NCI-H1092 treated with DMSO at 0.1 percent for 48 hours (cell line): Measurements from ENCODE around the gene MLF2.
A peak's percentile ranks its signal among the peaks of the same experiment; 100 is the strongest.
"Not testable (repeated sequence)": the region's sequence is repeated elsewhere in the genome, so short reads cannot be mapped to it uniquely, and the experiment has no call there.

Experiments
- DNase-seq: peaks from one replicate; lab custom pipeline; 2025; lab: John Stamatoyannopoulos, UW

Gene MLF2

GRCh38 chr12:6734506-6735387 lies 18.2 kb downstream of the MLF2 start:
- DNase-seq = no peak

DNA sequence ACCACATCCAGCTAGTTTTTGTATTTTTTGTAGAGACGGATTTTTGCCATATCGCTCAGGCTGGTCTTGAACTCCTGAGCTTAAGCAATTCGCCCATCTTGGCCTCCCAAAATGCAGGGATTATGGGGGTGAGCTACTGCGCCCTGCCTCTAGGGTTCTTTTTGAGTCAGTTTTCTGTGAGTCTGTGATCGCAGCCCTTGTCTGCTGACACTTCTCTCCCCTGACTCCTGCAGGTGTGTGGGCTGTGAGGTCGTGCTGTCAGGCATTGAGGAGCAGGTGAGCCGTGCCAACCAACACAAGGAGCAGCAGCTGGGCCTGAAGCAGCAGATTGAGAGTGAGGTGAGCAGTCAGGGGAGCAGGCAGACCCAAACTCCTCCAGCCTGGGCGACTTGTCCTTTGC lies 22.8 kb downstream of the MLF2 start:
- no peak for DNase-seq

GRCh38 chr12:6729186-6729585 lies 23.8 kb downstream of the MLF2 start:
- DNase-seq = no peak

DNA sequence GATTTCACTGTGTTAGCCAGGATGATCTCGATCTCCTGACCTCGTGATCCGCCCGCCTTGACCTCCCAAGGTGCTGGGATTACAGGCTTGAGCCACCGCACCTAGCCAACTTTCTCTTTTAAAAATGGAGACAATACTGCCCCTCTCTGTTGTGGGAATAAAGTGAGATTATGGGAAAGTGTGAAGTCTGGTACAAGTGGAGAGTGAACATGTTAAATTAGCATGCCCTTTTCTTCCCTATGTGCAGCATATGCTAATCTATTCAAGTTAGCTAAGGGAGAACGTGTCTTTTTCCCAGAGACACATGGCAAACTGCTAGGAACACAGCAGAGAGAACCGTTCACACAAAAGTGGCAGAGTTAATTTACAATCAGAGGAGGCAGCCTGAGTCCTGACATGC lies 27.6 kb downstream of the MLF2 start:
- no peak for DNase-seq

DNA sequence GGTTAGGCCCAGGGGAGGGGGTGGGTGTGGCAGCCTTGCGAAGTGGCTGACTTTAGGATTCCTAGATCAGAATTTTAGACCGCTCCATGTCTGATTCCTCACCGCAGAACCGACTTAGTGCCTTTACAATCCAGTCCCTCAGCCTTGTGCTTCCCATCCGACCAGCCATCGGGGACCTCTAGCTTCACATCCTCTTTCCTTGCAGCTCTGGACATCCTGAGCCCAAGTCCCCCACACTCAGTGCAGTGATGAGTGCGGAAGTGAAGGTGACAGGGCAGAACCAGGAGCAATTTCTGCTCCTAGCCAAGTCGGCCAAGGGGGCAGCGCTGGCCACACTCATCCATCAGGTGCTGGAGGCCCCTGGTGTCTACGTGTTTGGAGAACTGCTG lies 28.5 kb downstream of the MLF2 start:
- DNase-seq = no peak

DNA sequence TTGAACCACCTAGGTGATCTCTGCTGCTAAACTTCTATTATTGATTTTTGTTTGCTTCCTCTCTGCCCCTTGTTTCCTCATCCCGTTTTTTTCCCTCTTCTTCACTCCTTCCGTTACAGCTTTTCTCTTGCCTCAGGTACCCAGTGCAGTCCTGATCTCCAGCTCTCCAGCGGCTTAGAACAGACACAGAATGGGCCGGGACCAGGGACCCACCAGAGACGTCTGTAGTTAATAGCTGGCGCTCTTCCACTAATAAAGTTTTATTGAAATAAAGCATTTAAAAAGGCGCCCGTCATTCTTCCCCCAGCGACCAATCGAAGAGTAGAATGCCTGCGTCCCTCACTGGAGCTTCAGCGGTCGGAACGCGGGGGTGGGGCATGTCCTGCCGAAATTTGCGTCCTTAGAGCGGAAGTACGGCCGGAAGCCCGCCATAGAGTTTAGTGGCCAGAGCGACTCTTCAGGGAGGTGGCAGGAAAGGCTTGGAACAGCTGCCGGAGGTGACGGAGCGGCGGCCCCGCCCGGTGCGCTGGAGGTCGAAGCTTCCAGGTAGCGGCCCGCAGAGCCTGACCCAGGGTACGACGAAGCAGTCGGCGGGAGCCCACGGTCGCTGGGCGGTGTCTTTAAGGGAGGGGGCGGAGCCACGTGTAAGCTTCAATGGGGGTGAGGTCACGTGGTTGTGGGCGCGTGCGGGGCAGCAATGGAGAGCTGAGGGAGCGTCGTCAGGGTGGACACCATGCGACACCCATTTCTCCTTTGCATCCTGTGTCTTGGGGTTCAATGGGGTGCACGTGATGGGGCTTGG lies 29.1 kb downstream of the MLF2 start, which contains the start of gene COPS7A:
TSS of gene COPS7A (plus strand) at position 440 of the 802 bp plus-strand sequence. CDS start 611 bp downstream, outside the sequence.
- DNase-seq = peak; percentile 99

DNA sequence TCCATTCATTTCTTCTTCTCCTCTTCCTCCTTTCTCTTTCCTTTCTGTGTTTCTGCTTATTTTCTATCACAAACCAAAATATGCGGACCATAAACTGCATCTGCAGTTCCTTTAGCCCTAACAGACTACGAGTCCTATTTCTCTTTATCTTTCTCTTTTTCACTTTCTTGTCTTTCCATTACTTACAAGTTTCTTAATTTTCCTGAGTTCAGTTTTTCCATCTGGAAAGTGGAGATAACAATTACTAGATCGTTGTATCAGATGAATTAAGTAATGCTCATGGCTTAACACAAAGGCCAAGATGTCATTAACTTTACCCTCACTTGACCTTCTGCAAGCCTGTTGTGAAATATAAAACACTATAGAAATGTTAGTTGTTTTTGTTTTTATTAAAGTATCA lies 30.1 kb downstream of the MLF2 start:
- no peak for DNase-seq

- no peak for DNase-seq
Measured at GRCh38 chr12:6716874-6717437, 36.0 kb downstream of the MLF2 start.

DNA sequence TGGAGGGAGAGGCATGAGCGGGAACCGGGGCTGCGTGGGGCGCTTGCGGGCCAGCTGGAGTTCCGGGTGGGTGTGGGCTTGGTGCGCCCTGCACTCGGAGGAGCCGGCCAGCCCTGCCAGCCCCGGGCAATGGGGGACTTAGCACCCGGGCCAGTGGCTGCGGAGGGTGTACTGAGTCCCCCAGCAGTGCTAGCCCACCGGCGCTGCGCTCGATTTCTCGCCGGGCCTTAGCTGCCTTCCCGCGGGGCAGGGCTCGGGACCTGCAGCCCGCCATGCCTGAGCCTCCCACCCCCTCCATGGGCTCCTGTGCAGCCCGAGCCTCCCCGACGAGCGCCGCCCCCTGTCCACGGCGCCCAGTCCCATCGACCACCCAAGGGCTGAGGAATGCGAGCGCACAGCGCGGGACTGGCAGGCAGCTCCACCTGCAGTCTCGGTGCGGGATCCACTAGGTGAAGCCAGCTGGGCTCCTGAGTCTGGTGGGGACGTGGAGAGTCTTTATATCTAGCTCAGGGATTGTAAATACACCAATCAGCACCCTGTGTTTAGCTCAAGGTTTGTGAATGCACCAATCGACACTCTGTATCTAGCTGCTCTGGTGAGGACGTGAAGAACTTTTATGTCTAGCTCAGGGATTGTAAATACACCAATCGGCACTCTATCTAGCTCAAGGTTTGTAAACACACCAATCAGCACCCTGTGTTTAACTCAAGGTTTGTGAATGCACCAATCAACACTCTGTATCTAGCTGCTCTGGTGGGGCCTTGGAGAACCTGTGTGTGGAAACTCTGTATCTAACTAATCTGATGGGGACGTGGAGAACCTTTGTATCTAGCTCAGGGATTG lies 36.7 kb downstream of the MLF2 start:
- not testable (repeated sequence) for DNase-seq

- no peak for DNase-seq
Measured at GRCh38 chr12:6708960-6709394, 44.0 kb downstream of the MLF2 start.

DNA sequence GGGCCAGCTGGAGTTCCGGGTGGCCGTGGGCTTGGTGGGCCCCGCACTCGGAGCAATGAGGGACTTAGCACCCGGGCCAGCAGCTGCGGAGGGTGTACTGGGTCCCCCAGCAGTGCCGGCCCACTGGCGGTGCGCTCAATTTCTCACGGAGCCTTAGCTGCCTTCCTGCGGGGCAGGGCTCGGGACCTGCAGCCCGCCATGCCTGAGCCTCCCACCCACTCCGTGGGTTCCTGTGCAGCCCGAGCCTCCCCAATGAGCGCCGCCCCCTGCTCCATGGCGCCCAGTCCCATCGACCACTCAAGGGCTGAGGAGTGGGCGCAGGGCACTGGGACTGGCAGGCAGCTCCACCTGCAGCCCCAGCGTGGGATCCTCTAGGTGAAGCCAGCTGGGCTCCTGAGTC lies 44.6 kb downstream of the MLF2 start:
- DNase-seq = not testable (repeated sequence)

DNA sequence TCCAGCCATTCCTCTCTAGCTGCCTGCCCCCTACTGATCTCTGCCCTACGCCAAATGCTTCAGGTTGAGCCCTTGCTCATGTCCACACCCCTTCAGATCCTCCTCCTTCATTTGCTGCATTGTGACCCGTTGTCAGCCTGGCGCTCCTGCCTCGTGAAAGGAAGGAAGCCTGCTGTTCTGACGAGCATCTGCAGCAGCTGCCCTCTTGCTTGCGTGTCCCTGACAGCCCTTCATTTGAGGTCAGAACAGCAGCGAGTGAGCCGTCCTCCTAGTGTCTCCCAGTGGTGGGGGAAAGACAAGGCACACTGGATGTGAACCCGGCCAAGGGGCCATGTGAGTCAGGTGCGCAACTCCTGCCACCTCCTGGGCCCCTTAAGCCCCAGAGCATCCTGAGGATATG lies 49.3 kb downstream of the MLF2 start:
- no peak for DNase-seq

- no peak for DNase-seq
Measured at GRCh38 chr12:6701078-6701768, 51.7 kb downstream of the MLF2 start.

DNA sequence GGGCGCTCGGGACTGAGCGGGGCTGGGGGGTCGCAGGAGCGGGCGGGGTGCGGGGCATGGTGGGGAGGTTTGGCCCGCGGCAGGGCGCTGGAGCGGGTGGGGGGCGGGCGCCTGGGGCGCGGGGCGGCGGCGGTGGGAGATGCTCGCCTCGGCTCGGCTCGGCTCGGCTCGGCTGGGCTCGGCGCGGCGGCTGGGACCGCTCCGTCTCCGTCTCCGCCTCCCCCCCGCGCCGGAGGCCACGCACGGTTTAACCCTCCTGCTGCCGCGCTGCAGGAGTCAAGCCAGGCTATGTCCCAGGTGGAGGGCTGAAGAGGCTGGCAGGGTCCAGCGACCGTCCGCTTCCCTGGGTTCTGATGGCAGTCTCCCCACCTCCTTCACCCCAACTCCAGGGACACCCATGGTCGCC lies 52.3 kb downstream of the MLF2 start, which contains the start of gene PIANP:
TSS of gene PIANP (minus strand) at position 170 of the 406 bp plus-strand sequence. CDS start 2,754 bp downstream, outside the sequence.
- DNase-seq = no peak

DNA sequence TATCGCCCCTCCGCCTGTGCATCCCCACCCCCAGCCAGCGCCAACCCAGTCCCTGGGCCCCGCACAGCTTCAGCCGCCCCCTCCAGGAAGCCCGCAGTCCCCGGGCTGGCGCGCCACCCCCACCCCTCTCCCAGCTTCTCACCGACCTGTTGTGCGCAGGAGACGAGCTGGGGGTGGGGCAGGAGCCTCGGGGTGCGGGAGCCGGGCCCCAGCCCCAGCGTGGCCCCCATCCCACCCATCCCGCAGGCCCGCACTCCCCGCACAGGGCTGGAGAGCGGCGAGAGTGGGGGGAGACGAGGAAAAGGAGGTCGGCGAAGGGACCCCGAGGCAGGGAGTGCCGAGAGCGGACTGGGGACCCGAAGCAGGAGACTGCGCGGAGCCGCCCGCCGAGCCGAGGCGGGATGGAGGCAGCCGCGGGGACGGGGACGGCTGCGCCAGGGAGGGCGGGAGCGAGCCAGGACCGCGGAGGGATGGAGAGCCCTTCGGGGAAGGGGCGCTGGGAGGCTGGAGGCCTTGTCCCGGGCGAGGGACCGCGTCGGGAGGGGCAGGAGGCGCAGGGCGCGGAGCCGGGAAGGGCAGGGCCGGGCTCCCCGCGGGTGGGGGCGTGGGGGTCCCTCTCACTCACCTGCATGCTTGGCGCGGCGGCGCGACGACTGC lies 52.8 kb downstream of the MLF2 start:
- DNase-seq = peak; percentile 22

DNA sequence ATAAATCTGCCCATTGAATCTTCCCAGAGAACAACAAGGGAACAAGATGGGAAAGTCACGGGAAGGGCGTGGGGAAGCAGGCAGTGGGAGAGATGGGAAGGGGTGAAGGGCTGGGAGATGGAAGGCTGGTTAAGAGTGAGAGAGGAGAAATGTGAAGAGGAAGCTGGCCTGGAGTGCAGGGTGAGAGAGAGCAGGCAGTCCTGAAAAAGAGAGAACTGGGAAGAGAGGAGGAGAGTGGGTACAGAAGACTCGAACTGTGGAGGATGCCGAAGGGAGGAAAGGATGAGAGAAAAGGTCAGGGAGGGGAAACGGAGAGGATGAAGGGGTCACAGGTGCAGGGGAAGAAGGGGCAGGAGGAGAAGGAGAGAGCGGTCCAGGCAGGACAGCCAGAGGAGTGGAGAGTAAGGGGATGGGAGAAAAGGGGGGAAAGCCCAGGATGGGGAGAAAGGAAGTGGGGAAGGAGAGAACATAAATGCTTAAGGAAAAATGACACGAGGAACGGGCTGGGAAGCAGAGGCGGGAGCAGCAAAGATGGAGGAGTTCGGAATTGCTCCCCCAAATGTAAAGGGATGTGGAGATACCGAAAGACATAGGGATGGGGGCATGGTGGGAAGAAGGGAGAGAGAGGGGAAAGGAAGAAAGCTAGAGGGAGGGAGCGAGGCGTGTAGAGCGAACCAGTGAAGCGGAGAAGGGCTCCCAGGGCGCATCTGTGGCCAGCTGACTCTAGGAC lies 53.5 kb downstream of the MLF2 start:
- DNase-seq = no peak

- DNase-seq = no peak
Measured at GRCh38 chr12:6698352-6699046, 54.4 kb downstream of the MLF2 start.
